KOPT-K1 (cell line): Measurements from ENCODE around the gene S1PR3.
A peak's percentile ranks its signal among the peaks of the same experiment; 100 is the strongest.
"Not testable (repeated sequence)": the region's sequence is repeated elsewhere in the genome, so short reads cannot be mapped to it uniquely, and the experiment has no call there.

ENCODE experiments used
- H3K27ac ChIP-seq: fragments of 200-600 bp; sonication (generic); 2 replicates; pipeline ENCODE4 v1.5.1; 2016; ENCODE audit warnings: antibody characterized with exemption, mild to moderate bottlenecking, low read depth, low read length; ENCODE audit not compliant: poor library complexity, severe bottlenecking
- H3K36me3 ChIP-seq: fragments of 200-600 bp; sonication (generic); 2 replicates; pipeline ENCODE4 v1.5.1; 2017; ENCODE audit warnings: antibody characterized with exemption, mild to moderate bottlenecking, low read length, moderate library complexity; ENCODE audit not compliant: insufficient read depth
- H3K9me3 ChIP-seq: fragments of 200-600 bp; sonication (generic); 2 replicates; pipeline ENCODE4 v1.5.1; 2017; ENCODE audit warnings: antibody characterized with exemption, low read length, mild to moderate bottlenecking; ENCODE audit not compliant: insufficient read depth, poor library complexity, severe bottlenecking

The S1PR3 gene

GRCh38 chr9:88991066-88992034, at the start of gene S1PR3:
S1PR3 (plus strand) TSS chr9:88991468; CDS start chr9:89001201, 9,733 bp downstream.
- peaks cover 25% of the 10 kb centered on the region for H3K36me3 ChIP-seq
- peak within 1 kb of the TSS; percentile 87 for H3K27ac ChIP-seq
- peaks cover 6% of the 10 kb centered on the region for H3K9me3 ChIP-seq

- not testable (repeated sequence) for H3K36me3 ChIP-seq, H3K9me3 ChIP-seq, H3K27ac ChIP-seq
Observed at GRCh38 chr9:88941586-88941985, 49.7 kb upstream of the S1PR3 start.

- H3K9me3 ChIP-seq, result no peaks in the 10 kb centered on the region
- no peaks in the 10 kb centered on the region for H3K36me3 ChIP-seq
- H3K27ac ChIP-seq, result no peak overlapping the region
Observed at GRCh38 chr9:88942411-88942810, 48.9 kb upstream of the S1PR3 start.

GRCh38 chr9:88945636-88946333, 45.5 kb upstream of the S1PR3 start:
- H3K36me3 ChIP-seq, result no peaks in the 10 kb centered on the region
- no peak overlapping the region for H3K27ac ChIP-seq
- H3K9me3 ChIP-seq, result no peaks in the 10 kb centered on the region

GRCh38 chr9:88947581-88948573, 43.4 kb upstream of the S1PR3 start:
- Histone ChIP-seq H3K27ac (no peak overlapping the region), H3K9me3 (no peaks in the 10 kb centered on the region), H3K36me3 (no peaks in the 10 kb centered on the region)

- no peak overlapping the region for H3K27ac ChIP-seq
- no peaks in the 10 kb centered on the region for H3K9me3 ChIP-seq
- no peaks in the 10 kb centered on the region for H3K36me3 ChIP-seq
Observed at GRCh38 chr9:88949425-88949824, 41.8 kb upstream of the S1PR3 start.

GRCh38 chr9:88949961-88950340, 41.3 kb upstream of the S1PR3 start:
- H3K27ac ChIP-seq, result no peak overlapping the region
- no peaks in the 10 kb centered on the region for H3K9me3 ChIP-seq
- H3K36me3 ChIP-seq, result no peaks in the 10 kb centered on the region

GRCh38 chr9:88950341-88951154, 40.7 kb upstream of the S1PR3 start:
- Histone ChIP-seq H3K9me3 (no peaks in the 10 kb centered on the region), H3K36me3 (no peaks in the 10 kb centered on the region), H3K27ac (no peak overlapping the region)

GRCh38 chr9:88951155-88951542, 40.1 kb upstream of the S1PR3 start:
- no peaks in the 10 kb centered on the region for H3K9me3 ChIP-seq
- no peak overlapping the region for H3K27ac ChIP-seq

GRCh38 chr9:88952086-88952615, 39.1 kb upstream of the S1PR3 start:
- no peaks in the 10 kb centered on the region for H3K36me3 ChIP-seq
- no peaks in the 10 kb centered on the region for H3K9me3 ChIP-seq
- no peak overlapping the region for H3K27ac ChIP-seq

More at GRCh38 chr9:88951155-88951542, 40.1 kb upstream of the S1PR3 start:
- H3K36me3 ChIP-seq, result no peaks in the 10 kb centered on the region

- Histone ChIP-seq H3K36me3 (no peaks in the 10 kb centered on the region), H3K27ac (no peak overlapping the region), H3K9me3 (no peaks in the 10 kb centered on the region)
Observed at GRCh38 chr9:88952976-88953375, 38.3 kb upstream of the S1PR3 start.

GRCh38 chr9:88953381-88954029, 37.8 kb upstream of the S1PR3 start:
- Histone ChIP-seq H3K27ac (peak overlapping the region; percentile 32), H3K9me3 (no peaks in the 10 kb centered on the region), H3K36me3 (no peaks in the 10 kb centered on the region)

GRCh38 chr9:88954066-88954465, 37.2 kb upstream of the S1PR3 start:
- H3K27ac ChIP-seq, result peak overlapping the region; percentile 32
- no peaks in the 10 kb centered on the region for H3K9me3 ChIP-seq
- H3K36me3 ChIP-seq, result no peaks in the 10 kb centered on the region
